ENCODE measurements around the gene CFAP61. TPM values are rescaled to one million over a fixed set of nuclear protein-coding genes. Genes with fewer than 3 reads are reported as not detected.

CFAP61 gene
- polyA plus RNA-seq, 1 of the 3 experiments (the other 2 are of a cell fraction): 0.26 TPM

DNA sequence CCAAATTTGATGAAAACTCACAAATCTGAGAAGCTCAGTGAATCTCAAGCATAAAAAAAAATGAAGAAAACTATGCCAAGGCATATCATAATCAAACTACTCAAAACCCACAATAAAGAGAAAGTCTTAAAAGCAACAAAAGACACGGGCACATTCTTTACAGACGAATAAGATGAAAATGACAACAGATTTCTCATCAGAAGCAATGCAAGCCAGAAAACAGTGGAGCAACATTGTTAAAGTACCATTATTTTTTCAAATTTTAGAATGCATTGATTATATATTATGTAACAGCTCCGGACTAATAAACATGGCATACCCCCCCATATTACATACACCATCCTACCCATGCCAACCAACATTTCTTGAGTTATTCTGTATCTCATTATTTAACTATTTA is 260.2 kb downstream of the CFAP61 start:
- CTCF ChIA-PET: no interaction called here
- Histone ChIP-seq H3K4me1 (ENCODE audit: control insufficient read depth in 1 of 2, insufficient read depth in 2 of 2, low read depth in 1 of 2, low read length in 1 of 2) (peaks cover 0 to 2% of the 10 kb centered on the region in 2 experiments; a peak in 1 of 4 replicates), H4K20me1 (ENCODE audit: insufficient read depth) (no peaks in the 10 kb centered on the region), H3K4me3 (ENCODE audit: low read depth in 2 of 2, low read length in 1 of 2) (no peak overlapping the region), H3K79me2 (ENCODE audit: insufficient read depth) (no peaks in the 10 kb centered on the region), H3K36me3 (replicated peaks in 1 of 2; ENCODE audit: control insufficient read depth in 1 of 2, insufficient read depth in 2 of 2, low read length in 1 of 2) (no peaks in the 10 kb centered on the region), H3F3A (replicated peaks; ENCODE audit: insufficient read depth) (no peaks in the 10 kb centered on the region), H3K27ac (ENCODE audit: low read depth in 2 of 2, low read length in 1 of 2) (no peak overlapping the region), H2AFZ (ENCODE audit: low read depth) (no peak overlapping the region), H3K4me2 (no peak overlapping the region), H3K9me3 (no peaks in the 10 kb centered on the region), H3K27me3 (ENCODE audit: insufficient read depth) (no peaks in the 10 kb centered on the region), H3K9me2 (no peaks in the 10 kb centered on the region), H3K9ac (no peak overlapping the region)
- 12% methylated on average over 3 of the region's 3 CpGs for WGBS (ENCODE audit: low lambda C conversion rate)
- no peak for DNase-seq
- no peak for TF ChIP-seq MEF2A (IDR thresholded peaks at IDR 0.05; ENCODE audit: borderline replicate concordance, low read depth)
- TF ChIP-seq, protein P1, sequence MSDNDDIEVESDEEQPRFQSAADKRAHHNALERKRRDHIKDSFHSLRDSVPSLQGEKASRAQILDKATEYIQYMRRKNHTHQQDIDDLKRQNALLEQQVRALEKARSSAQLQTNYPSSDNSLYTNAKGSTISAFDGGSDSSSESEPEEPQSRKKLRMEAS (IDR thresholded peaks at IDR 0.05; ENCODE audit: low read depth): no peak
- no peak for TF ChIP-seq FOXJ3 (CRISPR knock-in tag; IDR thresholded peaks at IDR 0.05)
- TF ChIP-seq TCF12 (IDR thresholded peaks at IDR 0.05): no peak
- no peak for TF ChIP-seq RCOR1 (IDR thresholded peaks at IDR 0.05; ENCODE audit: low read length)
- TF ChIP-seq TAF1 (IDR thresholded peaks at IDR 0.05; ENCODE audit: borderline replicate concordance, low read depth, low read length): no peak
- no peak for TF ChIP-seq SMC3 (IDR thresholded peaks at IDR 0.05; ENCODE audit: low read depth, low read length)
- TF ChIP-seq EZH2phosphoT487 (IDR thresholded peaks at IDR 0.05; ENCODE audit: borderline replicate concordance, low read depth): no peak
- TF ChIP-seq, protein P2, sequence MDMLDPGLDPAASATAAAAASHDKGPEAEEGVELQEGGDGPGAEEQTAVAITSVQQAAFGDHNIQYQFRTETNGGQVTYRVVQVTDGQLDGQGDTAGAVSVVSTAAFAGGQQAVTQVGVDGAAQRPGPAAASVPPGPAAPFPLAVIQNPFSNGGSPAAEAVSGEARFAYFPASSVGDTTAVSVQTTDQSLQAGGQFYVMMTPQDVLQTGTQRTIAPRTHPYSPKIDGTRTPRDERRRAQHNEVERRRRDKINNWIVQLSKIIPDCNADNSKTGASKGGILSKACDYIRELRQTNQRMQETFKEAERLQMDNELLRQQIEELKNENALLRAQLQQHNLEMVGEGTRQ (IDR thresholded peaks at IDR 0.05; ENCODE audit: borderline replicate concordance, low read depth, low read length): no peak
- TF ChIP-seq FOXM1 (IDR thresholded peaks at IDR 0.05; ENCODE audit: low read depth): no peak
- no peak for TF ChIP-seq CHD2 (IDR thresholded peaks at IDR 0.05; ENCODE audit: low read length, partially characterized antibody)
- TF ChIP-seq MXI1 (IDR thresholded peaks at IDR 0.05; ENCODE audit: low read depth, low read length): no peak
- TF ChIP-seq NRF1 (IDR thresholded peaks at IDR 0.05; ENCODE audit: low read depth, low read length): no peak
- TF ChIP-seq, protein P3, sequence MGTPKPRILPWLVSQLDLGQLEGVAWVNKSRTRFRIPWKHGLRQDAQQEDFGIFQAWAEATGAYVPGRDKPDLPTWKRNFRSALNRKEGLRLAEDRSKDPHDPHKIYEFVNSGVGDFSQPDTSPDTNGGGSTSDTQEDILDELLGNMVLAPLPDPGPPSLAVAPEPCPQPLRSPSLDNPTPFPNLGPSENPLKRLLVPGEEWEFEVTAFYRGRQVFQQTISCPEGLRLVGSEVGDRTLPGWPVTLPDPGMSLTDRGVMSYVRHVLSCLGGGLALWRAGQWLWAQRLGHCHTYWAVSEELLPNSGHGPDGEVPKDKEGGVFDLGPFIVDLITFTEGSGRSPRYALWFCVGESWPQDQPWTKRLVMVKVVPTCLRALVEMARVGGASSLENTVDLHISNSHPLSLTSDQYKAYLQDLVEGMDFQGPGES (IDR thresholded peaks at IDR 0.05; ENCODE audit: low read depth, low read length): no peak
- TF ChIP-seq, protein P4, sequence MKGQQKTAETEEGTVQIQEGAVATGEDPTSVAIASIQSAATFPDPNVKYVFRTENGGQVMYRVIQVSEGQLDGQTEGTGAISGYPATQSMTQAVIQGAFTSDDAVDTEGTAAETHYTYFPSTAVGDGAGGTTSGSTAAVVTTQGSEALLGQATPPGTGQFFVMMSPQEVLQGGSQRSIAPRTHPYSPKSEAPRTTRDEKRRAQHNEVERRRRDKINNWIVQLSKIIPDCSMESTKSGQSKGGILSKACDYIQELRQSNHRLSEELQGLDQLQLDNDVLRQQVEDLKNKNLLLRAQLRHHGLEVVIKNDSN (IDR thresholded peaks at IDR 0.05; ENCODE audit: borderline replicate concordance, low read depth): no peak
- TF ChIP-seq NFIC (IDR thresholded peaks at IDR 0.05; ENCODE audit: borderline replicate concordance): no peak
- POLR2A ChIA-PET: no interaction called here

DNA sequence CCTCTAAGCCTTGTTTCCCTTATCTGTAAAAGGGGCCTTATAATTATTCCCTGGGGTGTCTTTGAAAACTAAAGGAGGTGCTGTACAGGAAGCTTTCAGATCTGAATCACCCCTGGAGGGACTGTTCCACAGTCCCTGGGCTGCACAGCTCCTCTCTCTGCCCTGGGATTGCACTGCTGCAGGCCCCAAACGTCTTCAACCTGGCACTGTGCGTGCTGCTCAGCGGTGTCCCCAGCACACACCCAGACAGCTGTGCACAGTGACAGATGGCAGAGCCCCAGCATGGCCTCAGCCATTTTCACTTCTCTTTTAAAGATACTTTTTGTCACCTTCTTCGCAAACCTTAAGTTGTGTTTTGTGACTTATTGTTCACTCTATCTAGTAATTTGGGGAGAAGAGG is 264.9 kb downstream of the CFAP61 start:
- Histone ChIP-seq H3K36me3 (replicated peaks in 1 of 2; ENCODE audit: control insufficient read depth in 1 of 2, insufficient read depth in 2 of 2, low read length in 1 of 2) (no peaks in the 10 kb centered on the region), H3K79me2 (ENCODE audit: insufficient read depth) (no peaks in the 10 kb centered on the region), H3K27me3 (ENCODE audit: insufficient read depth) (no peaks in the 10 kb centered on the region), H3K4me2 (no peak overlapping the region), H2AFZ (ENCODE audit: low read depth) (no peak overlapping the region), H3K9ac (no peak overlapping the region), H4K20me1 (ENCODE audit: insufficient read depth) (no peaks in the 10 kb centered on the region), H3K9me2 (no peaks in the 10 kb centered on the region), H3K4me1 (ENCODE audit: control insufficient read depth in 1 of 2, insufficient read depth in 2 of 2, low read depth in 1 of 2, low read length in 1 of 2) (peaks cover 0 to 4% of the 10 kb centered on the region in 2 experiments; a peak in 1 of 4 replicates), H3K27ac (ENCODE audit: low read depth in 2 of 2, low read length in 1 of 2) (no peak overlapping the region), H3K9me3 (no peaks in the 10 kb centered on the region), H3F3A (replicated peaks; ENCODE audit: insufficient read depth) (no peaks in the 10 kb centered on the region), H3K4me3 (ENCODE audit: low read depth in 2 of 2, low read length in 1 of 2) (no peak overlapping the region)
- CTCF ChIA-PET: no interaction called here
- WGBS (ENCODE audit: low lambda C conversion rate): 44% methylated on average over 4 of the region's 4 CpGs
- POLR2A ChIA-PET: no interaction called here
- TF ChIP-seq EP300 (IDR thresholded peaks at IDR 0.05; ENCODE audit: borderline replicate concordance in 1 of 2, low read depth in 1 of 2, low read length in 1 of 2): no peak
- no peak for TF ChIP-seq RXRA (IDR thresholded peaks at IDR 0.05; ENCODE audit: borderline replicate concordance, low read depth)
- no peak for TF ChIP-seq TEAD4 (IDR thresholded peaks at IDR 0.05; ENCODE audit: borderline replicate concordance, insufficient read depth)
- TF ChIP-seq SMC3 (IDR thresholded peaks at IDR 0.05; ENCODE audit: low read depth, low read length): no peak
- TF ChIP-seq CHD2 (IDR thresholded peaks at IDR 0.05; ENCODE audit: low read length, partially characterized antibody): no peak
- no peak for TF ChIP-seq RFX5 (IDR thresholded peaks at IDR 0.05; ENCODE audit: low read length)
- no peak for TF ChIP-seq ELF1 (IDR thresholded peaks at IDR 0.05)
- no peak for TF ChIP-seq MXI1 (IDR thresholded peaks at IDR 0.05; ENCODE audit: low read depth, low read length)
- no peak for TF ChIP-seq EZH2phosphoT487 (IDR thresholded peaks at IDR 0.05; ENCODE audit: borderline replicate concordance, low read depth)
- TF ChIP-seq, protein P4 (IDR thresholded peaks at IDR 0.05; ENCODE audit: borderline replicate concordance, low read depth): no peak
- TF ChIP-seq GABPA (IDR thresholded peaks at IDR 0.05; ENCODE audit: low read depth): no peak
- TF ChIP-seq, protein P5, sequence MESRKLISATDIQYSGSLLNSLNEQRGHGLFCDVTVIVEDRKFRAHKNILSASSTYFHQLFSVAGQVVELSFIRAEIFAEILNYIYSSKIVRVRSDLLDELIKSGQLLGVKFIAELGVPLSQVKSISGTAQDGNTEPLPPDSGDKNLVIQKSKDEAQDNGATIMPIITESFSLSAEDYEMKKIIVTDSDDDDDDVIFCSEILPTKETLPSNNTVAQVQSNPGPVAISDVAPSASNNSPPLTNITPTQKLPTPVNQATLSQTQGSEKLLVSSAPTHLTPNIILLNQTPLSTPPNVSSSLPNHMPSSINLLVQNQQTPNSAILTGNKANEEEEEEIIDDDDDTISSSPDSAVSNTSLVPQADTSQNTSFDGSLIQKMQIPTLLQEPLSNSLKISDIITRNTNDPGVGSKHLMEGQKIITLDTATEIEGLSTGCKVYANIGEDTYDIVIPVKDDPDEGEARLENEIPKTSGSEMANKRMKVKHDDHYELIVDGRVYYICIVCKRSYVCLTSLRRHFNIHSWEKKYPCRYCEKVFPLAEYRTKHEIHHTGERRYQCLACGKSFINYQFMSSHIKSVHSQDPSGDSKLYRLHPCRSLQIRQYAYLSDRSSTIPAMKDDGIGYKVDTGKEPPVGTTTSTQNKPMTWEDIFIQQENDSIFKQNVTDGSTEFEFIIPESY (IDR thresholded peaks at IDR 0.05; ENCODE audit: borderline replicate concordance, low read depth): no peak
- no peak for TF ChIP-seq NFIC (IDR thresholded peaks at IDR 0.05; ENCODE audit: borderline replicate concordance)
- no peak for DNase-seq
